GM12878 (cell line): ENCODE data around the gene NTN1. TPM values are rescaled to one million over a fixed set of nuclear protein-coding genes. Genes with fewer than 3 reads are reported as not detected.
A peak's percentile ranks its signal among the peaks of the same experiment; 100 is the strongest.

ENCODE experiments used
- BRCA1 ChIP-seq: IDR thresholded peaks from 2 replicates; pipeline ENCODE4 v1.6.1; 2011; ENCODE audit warnings: low read depth, low read length, improper control_type of control experiment
- DPF2 ChIP-seq: fragments of 450-650 bp; IDR thresholded peaks from 2 replicates; pipeline ENCODE4 v1.6.1; 2017; ENCODE audit warnings: mild to moderate bottlenecking
- EED ChIP-seq: sonication (generic); IDR thresholded peaks from 2 replicates; pipeline ENCODE4 v1.6.1; 2016; ENCODE audit warnings: antibody characterized with exemption, low read depth
- FOXM1 ChIP-seq: IDR thresholded peaks from 2 replicates; pipeline ENCODE4 v1.6.1; 2012; ENCODE audit warnings: low read depth, mild to moderate bottlenecking, inconsistent platforms, low read length, moderate library complexity
- MEF2B ChIP-seq: fragments of 450-650 bp; IDR thresholded peaks from 2 replicates; pipeline ENCODE4 v1.6.1; 2018; ENCODE audit warnings: mild to moderate bottlenecking, moderate library complexity; ENCODE audit not compliant: partially characterized antibody, poor library complexity, severe bottlenecking
- NFXL1 ChIP-seq: fragments of 450-650 bp; IDR thresholded peaks from 2 replicates; pipeline ENCODE4 v1.6.1; 2017; ENCODE audit warnings: antibody characterized with exemption, mild to moderate bottlenecking, borderline replicate concordance
- NFYB ChIP-seq: IDR thresholded peaks from 2 replicates; pipeline ENCODE4 v1.6.1; 2011; ENCODE audit warnings: low read depth, mild to moderate bottlenecking, low read length, improper control_type of control experiment, moderate library complexity; ENCODE audit not compliant: insufficient read depth
- POLR2A ChIP-seq: IDR thresholded peaks from 2 replicates; pipeline ENCODE4 v1.6.1; 2011; ENCODE audit warnings: low read depth, mild to moderate bottlenecking, low read length
- RUNX3 ChIP-seq: IDR thresholded peaks from 2 replicates; pipeline ENCODE4 v1.6.1; 2012; ENCODE audit warnings: low read length, inconsistent platforms
- SRF ChIP-seq, 2 experiments: IDR thresholded peaks; 2 replicates each; pipeline ENCODE4 v1.6.1; 2011; ENCODE audit warnings: low read depth in 2 of 2, low read length in 2 of 2, mild to moderate bottlenecking in 1 of 2, moderate library complexity in 1 of 2
- TARDBP ChIP-seq: IDR thresholded peaks from 2 replicates; pipeline ENCODE4 v1.6.1; 2016; ENCODE audit warnings: borderline replicate concordance
- TCF3 ChIP-seq: IDR thresholded peaks from 2 replicates; pipeline ENCODE4 v1.6.1; 2012; ENCODE audit warnings: low read depth, mild to moderate bottlenecking, low read length, borderline replicate concordance; ENCODE audit not compliant: insufficient read depth
- TCF7 ChIP-seq: IDR thresholded peaks from 2 replicates; pipeline ENCODE4 v1.6.1; 2014; ENCODE audit warnings: antibody characterized with exemption, borderline replicate concordance
- ZBED1 ChIP-seq: IDR thresholded peaks from 2 replicates; pipeline ENCODE4 v1.6.1; 2016; ENCODE audit warnings: borderline replicate concordance
- polyA plus RNA-seq, 11 experiments: library from polyadenylated mRNA; depleted of rRNA in 4 of 11; unstranded in 6 of 11; stranded (reverse) in 5 of 11; fragments of >200 nt; fragmentation: Nextera tagmentation in 4 of 11; fragmentation: Illumina TruSeq in 1 of 11; extraction: Ambion mirVana in 4 of 11; extraction: Trizol in 1 of 11; gene quantifications; 1 replicate in 1 of 11; 2 replicates in 10 of 11; pipeline versions ENCODE4 v1.2.1 to v1.2.3, GENCODE V29; 2011 to 2016; ENCODE audit warnings: inconsistent platforms in 2 of 11, missing spikeins in 2 of 11, low read depth in 1 of 11
- total RNA-seq, 4 experiments: library from RNA; depleted of rRNA in 3 of 4; stranded (reverse); fragments of >200 nt in 3 of 4; fragmentation: Illumina TruSeq in 1 of 4; extraction: Trizol in 1 of 4; gene quantifications; 2 replicates each; pipeline versions ENCODE4 v1.2.1 to v1.2.3, GENCODE V29; 2013 to 2021
- TF ChIP-seq, protein P1 (sequence below): fragments of 450-650 bp; IDR thresholded peaks from 2 replicates; pipeline ENCODE4 v1.6.1; 2017; ENCODE audit warnings: mild to moderate bottlenecking, low read depth, inconsistent platforms; ENCODE audit not compliant: poor library complexity, severe bottlenecking
- TF ChIP-seq, protein P2 (sequence below): fragments of 450-650 bp; IDR thresholded peaks from 2 replicates; pipeline ENCODE4 v1.6.1; 2016; ENCODE audit warnings: mild to moderate bottlenecking, moderate library complexity, borderline replicate concordance
- TF ChIP-seq, protein P3 (sequence below): fragments of 450-650 bp; IDR thresholded peaks from 2 replicates; pipeline ENCODE4 v1.6.1; 2016; ENCODE audit warnings: mild to moderate bottlenecking

The NTN1 gene
- total and polyA plus RNA-seq, 10 of the 15 experiments (the other 5 are each of a cell fraction or from before 2014, with no cell fraction given), result 0.02 to 0.89 (median 0.35) TPM

DNA sequence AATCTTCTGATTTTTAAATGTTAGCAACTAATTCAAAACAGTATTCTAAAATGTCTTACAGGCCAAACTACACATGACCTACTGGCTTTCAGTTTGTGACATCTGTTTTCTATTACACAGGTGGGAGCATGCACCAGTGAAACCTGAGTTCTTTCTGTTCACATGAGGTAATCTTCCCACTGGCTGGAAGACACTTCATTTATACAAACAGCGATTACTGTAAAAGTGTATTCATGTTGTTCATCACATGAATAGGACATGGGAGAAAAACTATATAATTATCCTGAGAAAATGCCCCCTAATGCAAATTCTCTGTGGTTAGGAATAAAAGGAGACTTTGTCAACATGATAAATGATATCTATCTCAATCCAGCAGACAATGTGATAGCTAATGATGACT lies 44.7 kb upstream of the NTN1 start (continued):
- TF ChIP-seq, protein P1, sequence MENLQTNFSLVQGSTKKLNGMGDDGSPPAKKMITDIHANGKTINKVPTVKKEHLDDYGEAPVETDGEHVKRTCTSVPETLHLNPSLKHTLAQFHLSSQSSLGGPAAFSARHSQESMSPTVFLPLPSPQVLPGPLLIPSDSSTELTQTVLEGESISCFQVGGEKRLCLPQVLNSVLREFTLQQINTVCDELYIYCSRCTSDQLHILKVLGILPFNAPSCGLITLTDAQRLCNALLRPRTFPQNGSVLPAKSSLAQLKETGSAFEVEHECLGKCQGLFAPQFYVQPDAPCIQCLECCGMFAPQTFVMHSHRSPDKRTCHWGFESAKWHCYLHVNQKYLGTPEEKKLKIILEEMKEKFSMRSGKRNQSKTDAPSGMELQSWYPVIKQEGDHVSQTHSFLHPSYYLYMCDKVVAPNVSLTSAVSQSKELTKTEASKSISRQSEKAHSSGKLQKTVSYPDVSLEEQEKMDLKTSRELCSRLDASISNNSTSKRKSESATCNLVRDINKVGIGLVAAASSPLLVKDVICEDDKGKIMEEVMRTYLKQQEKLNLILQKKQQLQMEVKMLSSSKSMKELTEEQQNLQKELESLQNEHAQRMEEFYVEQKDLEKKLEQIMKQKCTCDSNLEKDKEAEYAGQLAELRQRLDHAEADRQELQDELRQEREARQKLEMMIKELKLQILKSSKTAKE, result peak; percentile 32
- TF ChIP-seq NFXL1 (no peak), MEF2B (peak; percentile 44), TCF3 (0 out of 2 replicates have a peak, but pooled peaks have one; percentile 51), RUNX3 (peak; percentile 47; the same call in 1 of the 2 replicates), EED (peak; percentile 47; the same call in 1 of the 2 replicates), POLR2A (no peak), SRF (IDR thresholded peaks at IDR 0.05; ENCODE audit: low read depth in 2 of 2, low read length in 2 of 2) (no peak), BRCA1 (no peak), ZBED1 (peak; percentile 87; the same call in 1 of the 2 replicates), TCF7 (no peak; the same call in 1 of the 2 replicates), NFYB (0 out of 2 replicates have a peak, but pooled peaks have one; percentile 3), TARDBP (no peak), DPF2 (no peak), FOXM1 (peak; percentile 86)
- TF ChIP-seq, protein P2, sequence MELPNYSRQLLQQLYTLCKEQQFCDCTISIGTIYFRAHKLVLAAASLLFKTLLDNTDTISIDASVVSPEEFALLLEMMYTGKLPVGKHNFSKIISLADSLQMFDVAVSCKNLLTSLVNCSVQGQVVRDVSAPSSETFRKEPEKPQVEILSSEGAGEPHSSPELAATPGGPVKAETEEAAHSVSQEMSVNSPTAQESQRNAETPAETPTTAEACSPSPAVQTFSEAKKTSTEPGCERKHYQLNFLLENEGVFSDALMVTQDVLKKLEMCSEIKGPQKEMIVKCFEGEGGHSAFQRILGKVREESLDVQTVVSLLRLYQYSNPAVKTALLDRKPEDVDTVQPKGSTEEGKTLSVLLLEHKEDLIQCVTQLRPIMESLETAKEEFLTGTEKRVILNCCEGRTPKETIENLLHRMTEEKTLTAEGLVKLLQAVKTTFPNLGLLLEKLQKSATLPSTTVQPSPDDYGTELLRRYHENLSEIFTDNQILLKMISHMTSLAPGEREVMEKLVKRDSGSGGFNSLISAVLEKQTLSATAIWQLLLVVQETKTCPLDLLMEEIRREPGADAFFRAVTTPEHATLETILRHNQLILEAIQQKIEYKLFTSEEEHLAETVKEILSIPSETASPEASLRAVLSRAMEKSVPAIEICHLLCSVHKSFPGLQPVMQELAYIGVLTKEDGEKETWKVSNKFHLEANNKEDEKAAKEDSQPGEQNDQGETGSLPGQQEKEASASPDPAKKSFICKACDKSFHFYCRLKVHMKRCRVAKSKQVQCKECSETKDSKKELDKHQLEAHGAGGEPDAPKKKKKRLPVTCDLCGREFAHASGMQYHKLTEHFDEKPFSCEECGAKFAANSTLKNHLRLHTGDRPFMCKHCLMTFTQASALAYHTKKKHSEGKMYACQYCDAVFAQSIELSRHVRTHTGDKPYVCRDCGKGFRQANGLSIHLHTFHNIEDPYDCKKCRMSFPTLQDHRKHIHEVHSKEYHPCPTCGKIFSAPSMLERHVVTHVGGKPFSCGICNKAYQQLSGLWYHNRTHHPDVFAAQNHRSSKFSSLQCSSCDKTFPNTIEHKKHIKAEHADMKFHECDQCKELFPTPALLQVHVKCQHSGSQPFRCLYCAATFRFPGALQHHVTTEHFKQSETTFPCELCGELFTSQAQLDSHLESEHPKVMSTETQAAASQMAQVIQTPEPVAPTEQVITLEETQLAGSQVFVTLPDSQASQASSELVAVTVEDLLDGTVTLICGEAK, result no peak
- TF ChIP-seq, protein P3, sequence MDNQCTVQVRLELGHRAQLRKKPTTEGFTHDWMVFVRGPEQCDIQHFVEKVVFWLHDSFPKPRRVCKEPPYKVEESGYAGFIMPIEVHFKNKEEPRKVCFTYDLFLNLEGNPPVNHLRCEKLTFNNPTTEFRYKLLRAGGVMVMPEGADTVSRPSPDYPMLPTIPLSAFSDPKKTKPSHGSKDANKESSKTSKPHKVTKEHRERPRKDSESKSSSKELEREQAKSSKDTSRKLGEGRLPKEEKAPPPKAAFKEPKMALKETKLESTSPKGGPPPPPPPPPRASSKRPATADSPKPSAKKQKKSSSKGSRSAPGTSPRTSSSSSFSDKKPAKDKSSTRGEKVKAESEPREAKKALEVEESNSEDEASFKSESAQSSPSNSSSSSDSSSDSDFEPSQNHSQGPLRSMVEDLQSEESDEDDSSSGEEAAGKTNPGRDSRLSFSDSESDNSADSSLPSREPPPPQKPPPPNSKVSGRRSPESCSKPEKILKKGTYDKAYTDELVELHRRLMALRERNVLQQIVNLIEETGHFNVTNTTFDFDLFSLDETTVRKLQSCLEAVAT, result no peak
